Measurements from ENCODE around the gene SAMD4B.

The SAMD4B gene

GRCh38 chr19:39341129-39341718, 997 bp upstream of the SAMD4B start:
- Histone ChIP-seq H3F3A (ENCODE audit: insufficient read depth, low read length) (0 out of 2 replicates have a peak, but pooled peaks cover 4% of the 10 kb centered on the region), H3K27me3 (ENCODE audit: insufficient read depth, low read length) (no peaks in the 10 kb centered on the region), H2AFZ (ENCODE audit: low read length) (no peak overlapping the region; the same call in 1 of the 2 replicates), H3K9me3 (ENCODE audit: low read length) (no peaks in the 10 kb centered on the region), H3K4me1 (ENCODE audit: insufficient read depth, low read length, severe bottlenecking) (peaks cover 37% of the 10 kb centered on the region), H3K4me3 (ENCODE audit: low read depth, low read length, poor library complexity, severe bottlenecking) (peak overlapping the region; percentile 88), H3K9ac (ENCODE audit: low read length) (peak overlapping the region; percentile 87), H3K4me2 (ENCODE audit: low read length) (peak overlapping the region; percentile 85), H3K79me2 (ENCODE audit: insufficient read depth, low read length) (peaks cover 6% of the 10 kb centered on the region; the same call in 1 of the 2 replicates), H4K20me1 (ENCODE audit: insufficient read depth, low read length) (no peaks in the 10 kb centered on the region), H3K36me3 (ENCODE audit: insufficient read depth, low read length) (no peaks in the 10 kb centered on the region; the same call in 1 of the 2 replicates), H3K9me2 (ENCODE audit: low read depth, low read length) (no peaks in the 10 kb centered on the region), H3K27ac (ENCODE audit: low read depth, low read length, poor library complexity, severe bottlenecking) (peak overlapping the region; percentile 24)
- no peak for TF ChIP-seq EZH2 (IDR thresholded peaks at IDR 0.05; ENCODE audit: borderline replicate concordance, low read length)
- TF ChIP-seq, protein P1, sequence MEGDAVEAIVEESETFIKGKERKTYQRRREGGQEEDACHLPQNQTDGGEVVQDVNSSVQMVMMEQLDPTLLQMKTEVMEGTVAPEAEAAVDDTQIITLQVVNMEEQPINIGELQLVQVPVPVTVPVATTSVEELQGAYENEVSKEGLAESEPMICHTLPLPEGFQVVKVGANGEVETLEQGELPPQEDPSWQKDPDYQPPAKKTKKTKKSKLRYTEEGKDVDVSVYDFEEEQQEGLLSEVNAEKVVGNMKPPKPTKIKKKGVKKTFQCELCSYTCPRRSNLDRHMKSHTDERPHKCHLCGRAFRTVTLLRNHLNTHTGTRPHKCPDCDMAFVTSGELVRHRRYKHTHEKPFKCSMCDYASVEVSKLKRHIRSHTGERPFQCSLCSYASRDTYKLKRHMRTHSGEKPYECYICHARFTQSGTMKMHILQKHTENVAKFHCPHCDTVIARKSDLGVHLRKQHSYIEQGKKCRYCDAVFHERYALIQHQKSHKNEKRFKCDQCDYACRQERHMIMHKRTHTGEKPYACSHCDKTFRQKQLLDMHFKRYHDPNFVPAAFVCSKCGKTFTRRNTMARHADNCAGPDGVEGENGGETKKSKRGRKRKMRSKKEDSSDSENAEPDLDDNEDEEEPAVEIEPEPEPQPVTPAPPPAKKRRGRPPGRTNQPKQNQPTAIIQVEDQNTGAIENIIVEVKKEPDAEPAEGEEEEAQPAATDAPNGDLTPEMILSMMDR (IDR thresholded peaks at IDR 0.05; ENCODE audit: low read length): no peak

DNA sequence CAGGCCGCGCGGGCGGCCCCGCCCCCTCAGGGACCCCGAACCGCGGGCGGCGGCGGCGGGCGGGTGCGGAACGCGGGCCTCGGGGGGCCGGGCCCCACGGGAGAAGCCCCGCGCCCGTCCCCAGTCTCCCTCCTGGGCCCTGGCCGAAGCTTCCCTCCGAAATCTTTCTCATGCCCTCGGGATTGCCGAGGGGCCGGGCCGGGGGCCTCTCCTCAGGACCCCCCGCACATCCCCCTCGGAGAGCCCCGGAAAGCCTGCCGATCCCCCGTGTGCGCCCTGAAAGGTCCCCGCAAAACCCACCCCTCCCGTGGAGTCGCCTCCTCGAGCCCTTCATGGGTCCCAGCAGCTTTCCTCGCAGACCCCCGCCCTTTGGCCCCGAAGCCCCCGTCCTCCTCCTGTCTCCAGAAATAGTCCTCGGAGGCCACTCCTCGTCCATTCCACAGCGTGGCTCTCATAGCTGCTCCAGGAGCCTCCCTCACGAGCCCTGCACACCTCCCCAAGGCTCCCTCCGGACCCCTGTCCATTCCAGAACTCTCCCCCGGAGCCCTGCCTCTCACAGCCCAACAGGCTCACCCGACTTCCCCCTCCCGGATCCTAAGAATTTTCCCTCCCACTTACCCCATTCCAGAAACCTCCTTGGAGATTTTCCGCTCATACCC, 555 bp downstream of the SAMD4B start:
- Histone ChIP-seq H3K4me2 (ENCODE audit: low read length) (peak overlapping the region; percentile 95), H3K9me2 (ENCODE audit: low read depth, low read length) (no peaks in the 10 kb centered on the region), H3F3A (ENCODE audit: insufficient read depth, low read length) (no peaks in the 10 kb centered on the region), H3K27me3 (ENCODE audit: insufficient read depth, low read length) (no peaks in the 10 kb centered on the region), H2AFZ (ENCODE audit: low read length) (no peak overlapping the region), H3K4me3 (ENCODE audit: low read depth, low read length, poor library complexity, severe bottlenecking) (peak overlapping the region; percentile 96), H3K36me3 (ENCODE audit: insufficient read depth, low read length) (peaks cover 6% of the 10 kb centered on the region; the same call in 1 of the 2 replicates), H4K20me1 (ENCODE audit: insufficient read depth, low read length) (no peaks in the 10 kb centered on the region), H3K27ac (ENCODE audit: low read depth, low read length, poor library complexity, severe bottlenecking) (no peak overlapping the region), H3K4me1 (ENCODE audit: insufficient read depth, low read length, severe bottlenecking) (peaks cover 29% of the 10 kb centered on the region), H3K9ac (ENCODE audit: low read length) (peak overlapping the region; percentile 96), H3K9me3 (ENCODE audit: low read length) (no peaks in the 10 kb centered on the region), H3K79me2 (ENCODE audit: insufficient read depth, low read length) (peaks cover 6% of the 10 kb centered on the region; the same call in 1 of the 2 replicates)
- no peak for TF ChIP-seq EZH2 (IDR thresholded peaks at IDR 0.05; ENCODE audit: borderline replicate concordance, low read length)
- TF ChIP-seq, protein P1 (IDR thresholded peaks at IDR 0.05; ENCODE audit: low read length): no peak

DNA sequence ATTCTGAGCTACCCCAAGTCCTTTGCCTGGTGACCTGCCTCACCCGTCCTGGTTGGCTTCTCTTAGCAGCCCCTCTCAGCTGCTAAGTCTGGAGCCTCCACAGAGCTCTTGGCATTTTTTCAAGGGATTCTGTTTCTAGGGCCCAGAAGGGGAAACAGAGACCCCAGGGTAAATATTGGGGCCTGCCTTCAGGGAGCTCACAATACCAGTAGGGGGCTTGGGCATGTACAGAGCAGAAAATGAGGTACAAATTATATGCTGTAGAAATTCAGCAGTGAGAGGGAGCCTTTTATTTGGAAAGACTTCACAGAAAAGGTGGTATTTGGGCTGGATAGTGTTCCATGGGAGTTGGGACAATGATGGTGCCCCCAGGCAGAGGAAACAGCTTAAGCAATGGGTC, 3.7 kb downstream of the SAMD4B start:
- Histone ChIP-seq H3K27me3 (ENCODE audit: insufficient read depth, low read length) (no peaks in the 10 kb centered on the region), H4K20me1 (ENCODE audit: insufficient read depth, low read length) (no peaks in the 10 kb centered on the region), H3K9me2 (ENCODE audit: low read depth, low read length) (no peaks in the 10 kb centered on the region), H3K27ac (ENCODE audit: low read depth, low read length, poor library complexity, severe bottlenecking) (no peak overlapping the region), H2AFZ (ENCODE audit: low read length) (no peak overlapping the region), H3K4me3 (ENCODE audit: low read depth, low read length, poor library complexity, severe bottlenecking) (no peak overlapping the region), H3K4me1 (ENCODE audit: insufficient read depth, low read length, severe bottlenecking) (peaks cover 22% of the 10 kb centered on the region), H3K9ac (ENCODE audit: low read length) (no peak overlapping the region; the same call in 1 of the 2 replicates), H3F3A (ENCODE audit: insufficient read depth, low read length) (no peaks in the 10 kb centered on the region), H3K4me2 (ENCODE audit: low read length) (no peak overlapping the region), H3K36me3 (ENCODE audit: insufficient read depth, low read length) (peaks cover 19% of the 10 kb centered on the region; the same call in 1 of the 2 replicates), H3K79me2 (ENCODE audit: insufficient read depth, low read length) (peaks cover 6% of the 10 kb centered on the region; the same call in 1 of the 2 replicates), H3K9me3 (ENCODE audit: low read length) (no peaks in the 10 kb centered on the region)
- TF ChIP-seq, protein P1 (IDR thresholded peaks at IDR 0.05; ENCODE audit: low read length): no peak
